ENCODE measurements around the gene EPB41.

GRCh38 chr1:28910379-28911115 is 3.8 kb upstream of the EPB41 start:
- TF ChIP-seq, protein P1, sequence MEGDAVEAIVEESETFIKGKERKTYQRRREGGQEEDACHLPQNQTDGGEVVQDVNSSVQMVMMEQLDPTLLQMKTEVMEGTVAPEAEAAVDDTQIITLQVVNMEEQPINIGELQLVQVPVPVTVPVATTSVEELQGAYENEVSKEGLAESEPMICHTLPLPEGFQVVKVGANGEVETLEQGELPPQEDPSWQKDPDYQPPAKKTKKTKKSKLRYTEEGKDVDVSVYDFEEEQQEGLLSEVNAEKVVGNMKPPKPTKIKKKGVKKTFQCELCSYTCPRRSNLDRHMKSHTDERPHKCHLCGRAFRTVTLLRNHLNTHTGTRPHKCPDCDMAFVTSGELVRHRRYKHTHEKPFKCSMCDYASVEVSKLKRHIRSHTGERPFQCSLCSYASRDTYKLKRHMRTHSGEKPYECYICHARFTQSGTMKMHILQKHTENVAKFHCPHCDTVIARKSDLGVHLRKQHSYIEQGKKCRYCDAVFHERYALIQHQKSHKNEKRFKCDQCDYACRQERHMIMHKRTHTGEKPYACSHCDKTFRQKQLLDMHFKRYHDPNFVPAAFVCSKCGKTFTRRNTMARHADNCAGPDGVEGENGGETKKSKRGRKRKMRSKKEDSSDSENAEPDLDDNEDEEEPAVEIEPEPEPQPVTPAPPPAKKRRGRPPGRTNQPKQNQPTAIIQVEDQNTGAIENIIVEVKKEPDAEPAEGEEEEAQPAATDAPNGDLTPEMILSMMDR (IDR thresholded peaks at IDR 0.05), result no peak
- no peak for TF ChIP-seq POLR2A (IDR thresholded peaks at IDR 0.05)
